GM12878 (cell line): Measurements from ENCODE around the gene DEPDC7. TPM values are rescaled to one million over a fixed set of nuclear protein-coding genes. Genes with fewer than 3 reads are reported as not detected.

Experiments
- CEBPZ ChIP-seq: fragments of 150-350 bp; IDR thresholded peaks from 2 replicates; pipeline ENCODE4 v1.6.1; 2016; ENCODE audit warnings: low read depth, low read length
- E4F1 ChIP-seq: fragments of 450-650 bp; IDR thresholded peaks from 2 replicates; pipeline ENCODE4 v1.6.1; 2018; ENCODE audit warnings: borderline replicate concordance, mild to moderate bottlenecking; ENCODE audit not compliant: partially characterized antibody
- HSF1 ChIP-seq: fragments of 150-350 bp; IDR thresholded peaks from 2 replicates; pipeline ENCODE4 v1.6.1; 2014; ENCODE audit warnings: mild to moderate bottlenecking, low read depth, low read length
- ZBTB4 ChIP-seq: fragments of 450-650 bp; formaldehyde crosslinking; IDR thresholded peaks from 2 replicates; pipeline ENCODE4 v1.4.0; 2022; ENCODE audit warnings: mild to moderate bottlenecking, moderate library complexity
- polyA plus RNA-seq, 11 experiments: library from polyadenylated mRNA; depleted of rRNA in 4 of 11; unstranded in 6 of 11; stranded (reverse) in 5 of 11; fragments of >200 nt; fragmentation: Nextera tagmentation in 4 of 11; fragmentation: Illumina TruSeq in 1 of 11; extraction: Ambion mirVana in 4 of 11; extraction: Trizol in 1 of 11; gene quantifications; 1 replicate in 1 of 11; 2 replicates in 10 of 11; pipeline versions ENCODE4 v1.2.1 to v1.2.3, GENCODE V29; 2011 to 2016; ENCODE audit warnings: inconsistent platforms in 2 of 11, missing spikeins in 2 of 11, low read depth in 1 of 11
- total RNA-seq, 4 experiments: library from RNA; depleted of rRNA in 3 of 4; stranded (reverse); fragments of >200 nt in 3 of 4; fragmentation: Illumina TruSeq in 1 of 4; extraction: Trizol in 1 of 4; gene quantifications; 2 replicates each; pipeline versions ENCODE4 v1.2.1 to v1.2.3, GENCODE V29; 2013 to 2021

Gene DEPDC7
- total and polyA plus RNA-seq, 10 of the 15 experiments (the other 5 are each of a cell fraction or from before 2014, with no cell fraction given): 0.06 to 1.1 (median 0.49) TPM

- TF ChIP-seq CEBPZ: no peak
- TF ChIP-seq HSF1: no peak
- no peak for TF ChIP-seq E4F1
- no peak for TF ChIP-seq ZBTB4 (CRISPR knock-in tag)
- TF ChIP-seq, all 136 proteins: peak for 0
These were observed 6.3 kb downstream of the DEPDC7 start (continued) for GRCh38 chr11:33021937-33022336.
